Omental fat pad (tissue), 4 donors: Measurements from ENCODE around the gene SMC3. TPM values are rescaled to one million over a fixed set of nuclear protein-coding genes. Genes with fewer than 3 reads are reported as not detected.

Experiments used
- ATAC-seq: fragments of 150-250 bp; one replicate; pipeline ENCODE4 v1.9.1; 2016; ENCODE audit warnings: mild to moderate bottlenecking, moderate library complexity; ENCODE audit not compliant: low FRiP score
- DNase-seq: peaks from one replicate; pipeline ENCODE4 v3.0.0-alpha.2; 2019; ENCODE audit warnings: low spot score
- total RNA-seq, 4 donors: library from RNA; depleted of rRNA; stranded (reverse); fragments of >200 nt; gene quantifications; one replicate each; pipeline ENCODE4 v1.1.0, GENCODE V29; 2016
- TF ChIP-seq, protein P1 (sequence below), 3 donors: fragments of 450-650 bp; IDR thresholded peaks; one replicate each; pipeline ENCODE4 v1.5.1; 2016 to 2017; ENCODE audit warnings: antibody characterized with exemption in 3 of 3, mild to moderate bottlenecking in 3 of 3, moderate library complexity in 2 of 3

Gene SMC3
- total RNA-seq, 4 donors from 2014 or later, result 19.6 to 32.0 (median 25.2) TPM

DNA sequence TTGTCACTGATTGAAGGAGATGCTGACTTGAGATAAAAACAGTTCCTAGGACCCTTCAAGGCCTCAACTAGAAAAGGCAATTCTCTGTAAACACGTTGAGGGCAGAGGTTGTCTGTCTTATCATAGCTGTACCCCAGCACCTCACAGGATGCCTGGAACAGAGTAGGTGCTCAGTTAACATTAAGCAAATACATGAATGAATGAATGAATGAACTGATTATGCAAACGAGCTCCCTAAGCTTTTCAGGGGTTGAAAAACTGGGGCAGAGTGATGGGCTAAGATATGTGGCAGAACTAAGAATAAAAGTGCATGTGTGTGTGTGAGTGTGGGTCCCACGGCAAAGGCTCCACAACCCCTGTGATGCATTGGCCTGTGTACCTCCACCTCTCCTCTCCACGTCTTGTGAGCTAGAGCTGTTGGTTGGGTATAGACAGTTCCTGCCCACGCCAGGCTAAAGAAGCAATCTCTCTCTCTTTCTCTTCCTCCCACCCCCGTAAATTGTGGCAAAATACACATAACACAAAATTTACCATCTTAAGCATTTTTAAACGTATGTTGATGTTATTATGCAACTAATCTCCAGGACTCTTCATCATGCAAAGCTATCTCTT, 20.9 kb upstream of the SMC3 start:
- TF ChIP-seq, protein P1, sequence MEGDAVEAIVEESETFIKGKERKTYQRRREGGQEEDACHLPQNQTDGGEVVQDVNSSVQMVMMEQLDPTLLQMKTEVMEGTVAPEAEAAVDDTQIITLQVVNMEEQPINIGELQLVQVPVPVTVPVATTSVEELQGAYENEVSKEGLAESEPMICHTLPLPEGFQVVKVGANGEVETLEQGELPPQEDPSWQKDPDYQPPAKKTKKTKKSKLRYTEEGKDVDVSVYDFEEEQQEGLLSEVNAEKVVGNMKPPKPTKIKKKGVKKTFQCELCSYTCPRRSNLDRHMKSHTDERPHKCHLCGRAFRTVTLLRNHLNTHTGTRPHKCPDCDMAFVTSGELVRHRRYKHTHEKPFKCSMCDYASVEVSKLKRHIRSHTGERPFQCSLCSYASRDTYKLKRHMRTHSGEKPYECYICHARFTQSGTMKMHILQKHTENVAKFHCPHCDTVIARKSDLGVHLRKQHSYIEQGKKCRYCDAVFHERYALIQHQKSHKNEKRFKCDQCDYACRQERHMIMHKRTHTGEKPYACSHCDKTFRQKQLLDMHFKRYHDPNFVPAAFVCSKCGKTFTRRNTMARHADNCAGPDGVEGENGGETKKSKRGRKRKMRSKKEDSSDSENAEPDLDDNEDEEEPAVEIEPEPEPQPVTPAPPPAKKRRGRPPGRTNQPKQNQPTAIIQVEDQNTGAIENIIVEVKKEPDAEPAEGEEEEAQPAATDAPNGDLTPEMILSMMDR (IDR thresholded peaks at IDR 0.05), result no peak
- DNase-seq (no peak), ATAC-seq (no peak)

GRCh38 chr10:110547139-110547761, 20.2 kb upstream of the SMC3 start:
- TF ChIP-seq, protein P1 (IDR thresholded peaks at IDR 0.05), result peak in 2 of 3 donors; percentile 14 to 58
- ATAC-seq, result no peak
- DNase-seq, result no peak

- no peak for ATAC-seq
- no peak for DNase-seq
- TF ChIP-seq, protein P1 (IDR thresholded peaks at IDR 0.05), result no peak
Observed at GRCh38 chr10:110548002-110548401, 19.5 kb upstream of the SMC3 start.

DNA sequence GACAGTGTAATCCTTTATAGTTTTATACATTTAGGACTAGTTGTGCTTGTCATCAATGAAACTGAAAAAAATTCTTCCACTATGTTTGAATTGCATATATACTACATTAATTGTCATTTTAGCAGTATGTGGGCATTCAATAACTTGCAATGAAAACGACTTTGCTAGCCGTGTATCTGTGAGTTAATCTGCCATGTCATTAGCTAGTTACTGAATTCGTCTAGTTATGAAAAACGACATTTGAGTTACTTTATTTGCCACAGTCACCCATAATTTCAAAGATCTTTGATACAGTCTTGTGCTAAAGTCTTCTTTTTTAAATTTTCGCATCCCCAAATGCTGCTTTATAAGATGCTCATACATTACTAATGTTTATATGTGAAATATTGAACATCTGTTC, 18.3 kb upstream of the SMC3 start:
- TF ChIP-seq, protein P1 (IDR thresholded peaks at IDR 0.05), result no peak
- ATAC-seq (no peak), DNase-seq (no peak)

DNA sequence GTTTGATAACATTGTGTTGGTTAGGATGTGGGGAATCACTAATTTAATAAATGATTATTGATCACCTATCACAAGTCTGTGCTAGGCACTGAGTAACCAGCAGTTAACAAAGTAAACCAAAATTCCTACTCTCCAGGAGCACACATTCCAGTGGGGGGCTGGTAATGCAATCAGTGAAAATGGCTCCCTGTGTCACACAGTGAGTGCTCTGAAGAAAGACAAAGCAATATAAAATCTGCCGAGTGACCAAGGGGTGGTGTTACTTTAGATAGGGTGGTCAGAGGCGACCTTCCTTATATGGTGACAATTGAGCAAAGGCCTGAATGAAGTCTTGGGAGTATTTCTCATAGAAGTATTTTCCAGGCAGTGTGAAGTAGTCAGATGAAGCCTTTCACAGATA, 13.6 kb upstream of the SMC3 start:
- ATAC-seq (no peak), DNase-seq (no peak)
- TF ChIP-seq, protein P1 (IDR thresholded peaks at IDR 0.05), result no peak

DNA sequence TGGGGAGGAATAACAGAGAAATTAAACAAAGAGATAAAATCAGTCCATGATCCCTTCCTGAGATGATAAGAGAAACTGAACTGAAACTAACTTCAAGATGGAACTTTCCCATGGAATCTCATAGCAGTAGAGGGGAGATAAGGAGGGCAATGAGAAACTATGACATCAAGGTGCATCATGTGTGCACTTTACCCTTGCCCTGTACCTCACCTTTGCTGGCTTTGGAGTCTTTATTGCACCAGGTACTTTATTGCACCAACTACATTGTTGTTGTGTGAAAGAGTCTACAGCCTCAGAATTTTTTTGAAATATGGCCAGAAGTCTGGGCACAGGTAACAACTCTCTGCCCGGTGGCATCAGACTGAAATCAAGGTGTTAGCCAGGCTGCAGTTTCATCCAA, 11.2 kb upstream of the SMC3 start:
- DNase-seq (no peak), ATAC-seq (no peak)
- TF ChIP-seq, protein P1 (IDR thresholded peaks at IDR 0.05), result no peak
